HCT116 (cell line): ENCODE measurements around the gene FGD5.

Experiments
- CTCF ChIP-seq, 3 experiments: fragments of 200-600 bp in 1 of 3; sonication (generic) in 1 of 3; IDR thresholded peaks in 2 of 3; conservative IDR thresholded peaks in 1 of 3; 2 replicates each; pipeline ENCODE4 v1.5.1; 2012 to 2017; ENCODE audit warnings: low read depth in 2 of 3, low read length in 2 of 3, antibody characterized with exemption in 1 of 3, borderline replicate concordance in 1 of 3, control low read depth in 1 of 3, mild to moderate bottlenecking in 1 of 3, mixed read lengths in 1 of 3, mixed run types in 1 of 3, moderate library complexity in 1 of 3; ENCODE audit not compliant: insufficient read depth in 1 of 3
- POLR2A ChIP-seq: IDR thresholded peaks from 2 replicates; pipeline ENCODE4 v1.7.0; 2011; ENCODE audit warnings: borderline replicate concordance; ENCODE audit not compliant: insufficient read depth, insufficient read length; ENCODE audit errors: extremely low read depth

GRCh38 chr3:14847613-14848541 is 29.1 kb downstream of the FGD5 start:
- TF ChIP-seq CTCF (IDR thresholded peaks at IDR 0.05 in 2 of 3, conservative IDR thresholded peaks at IDR 0.05 in 1 of 3; ENCODE audit: borderline replicate concordance in 1 of 3, insufficient read depth in 1 of 3, low read depth in 2 of 3, low read length in 2 of 3) (no peak), POLR2A (no peak)
